ENCODE measurements around the gene POLG.

POLG gene

GRCh38 chr15:89334510-89335297 lies at the start of gene POLG:
Gene POLG (minus strand): TSS chr15:89334824. CDS start chr15:89333754, 1,070 bp downstream.
- DNase-seq: peak; percentile 96 to 98 (median 97)

GRCh38 chr15:89384176-89384604 lies 49.6 kb upstream of the POLG start:
- no peak for DNase-seq

GRCh38 chr15:89383365-89384175 lies 48.9 kb upstream of the POLG start:
- no peak for DNase-seq

- no peak for DNase-seq
Measured at GRCh38 chr15:89381888-89382686, 47.5 kb upstream of the POLG start.

- no peak for DNase-seq
Measured at GRCh38 chr15:89381331-89381730, 46.7 kb upstream of the POLG start.

DNA sequence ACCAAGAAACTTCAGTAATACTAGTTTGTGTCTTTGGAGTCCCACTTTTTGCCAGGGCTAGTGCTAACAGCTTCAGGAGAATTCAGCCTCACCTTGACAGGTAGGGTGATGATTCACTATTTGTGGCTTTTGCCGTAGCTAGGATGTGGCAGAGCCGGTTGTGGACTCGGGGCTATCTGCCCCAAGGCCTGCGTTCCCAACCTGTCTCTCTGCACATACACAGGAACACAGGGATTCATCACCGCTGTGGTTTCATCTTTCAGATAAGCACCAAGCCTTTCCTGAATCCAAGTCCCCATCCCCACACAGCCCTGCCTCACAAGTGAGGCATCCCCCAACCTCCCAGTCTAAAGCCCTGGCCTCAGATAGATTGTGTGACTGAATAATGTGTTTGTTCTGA lies 45.2 kb upstream of the POLG start:
- no peak for DNase-seq

DNA sequence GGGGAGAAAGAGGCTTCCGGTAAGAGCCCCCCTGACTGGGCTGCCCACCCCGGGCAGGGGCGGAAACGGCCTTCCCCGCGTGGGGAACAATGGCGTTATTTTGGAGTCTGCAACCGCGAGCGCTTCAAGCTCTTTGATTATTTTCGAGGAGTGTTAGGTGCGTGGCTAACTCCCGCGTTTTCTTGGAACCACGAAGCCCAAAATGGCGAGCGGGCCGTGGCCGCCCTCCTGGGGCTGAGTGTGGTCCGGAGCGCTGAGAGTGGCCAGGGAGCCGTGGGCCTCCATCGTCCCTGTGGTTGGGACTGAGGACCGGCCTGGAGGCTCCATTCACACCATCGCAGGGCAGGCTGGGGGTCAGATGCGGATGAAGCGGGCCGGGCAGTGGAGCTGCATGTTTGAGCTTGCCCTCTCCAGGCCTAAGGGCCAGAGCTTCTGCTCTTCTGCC lies 44.6 kb upstream of the POLG start:
- DNase-seq: no peak

- DNase-seq: no peak
Measured at GRCh38 chr15:89378296-89379151, 43.9 kb upstream of the POLG start.

DNA sequence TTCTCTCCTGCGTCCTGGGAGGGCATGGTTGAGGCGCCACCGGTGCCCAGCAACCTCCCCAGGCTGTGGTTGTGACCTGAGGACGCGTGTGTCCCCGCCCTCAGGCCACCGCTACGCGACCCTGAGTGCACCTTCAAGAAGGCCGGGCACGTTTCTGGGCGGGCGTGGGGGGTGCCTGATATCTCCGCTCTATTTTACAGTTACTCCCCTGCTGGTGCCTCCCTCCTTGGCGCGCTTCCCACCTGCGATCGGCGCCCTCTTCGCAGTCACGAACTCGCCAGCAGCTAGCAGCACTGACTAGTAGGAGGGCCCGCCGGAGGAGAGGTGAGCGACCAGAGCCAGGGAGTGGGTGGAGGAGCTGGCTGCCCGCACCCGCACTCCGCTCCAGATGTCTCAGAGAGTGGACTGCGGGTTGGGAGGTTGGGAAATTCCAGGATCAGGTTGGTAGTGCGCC lies 43.2 kb upstream of the POLG start:
- no peak for DNase-seq

- DNase-seq: no peak
Measured at GRCh38 chr15:89377024-89377841, 42.6 kb upstream of the POLG start.

- no peak for DNase-seq
Measured at GRCh38 chr15:89376388-89376787, 41.8 kb upstream of the POLG start.

- no peak for DNase-seq
Measured at GRCh38 chr15:89375093-89376005, 40.7 kb upstream of the POLG start.

GRCh38 chr15:89374086-89374981 lies 39.7 kb upstream of the POLG start:
- no peak for DNase-seq

DNA sequence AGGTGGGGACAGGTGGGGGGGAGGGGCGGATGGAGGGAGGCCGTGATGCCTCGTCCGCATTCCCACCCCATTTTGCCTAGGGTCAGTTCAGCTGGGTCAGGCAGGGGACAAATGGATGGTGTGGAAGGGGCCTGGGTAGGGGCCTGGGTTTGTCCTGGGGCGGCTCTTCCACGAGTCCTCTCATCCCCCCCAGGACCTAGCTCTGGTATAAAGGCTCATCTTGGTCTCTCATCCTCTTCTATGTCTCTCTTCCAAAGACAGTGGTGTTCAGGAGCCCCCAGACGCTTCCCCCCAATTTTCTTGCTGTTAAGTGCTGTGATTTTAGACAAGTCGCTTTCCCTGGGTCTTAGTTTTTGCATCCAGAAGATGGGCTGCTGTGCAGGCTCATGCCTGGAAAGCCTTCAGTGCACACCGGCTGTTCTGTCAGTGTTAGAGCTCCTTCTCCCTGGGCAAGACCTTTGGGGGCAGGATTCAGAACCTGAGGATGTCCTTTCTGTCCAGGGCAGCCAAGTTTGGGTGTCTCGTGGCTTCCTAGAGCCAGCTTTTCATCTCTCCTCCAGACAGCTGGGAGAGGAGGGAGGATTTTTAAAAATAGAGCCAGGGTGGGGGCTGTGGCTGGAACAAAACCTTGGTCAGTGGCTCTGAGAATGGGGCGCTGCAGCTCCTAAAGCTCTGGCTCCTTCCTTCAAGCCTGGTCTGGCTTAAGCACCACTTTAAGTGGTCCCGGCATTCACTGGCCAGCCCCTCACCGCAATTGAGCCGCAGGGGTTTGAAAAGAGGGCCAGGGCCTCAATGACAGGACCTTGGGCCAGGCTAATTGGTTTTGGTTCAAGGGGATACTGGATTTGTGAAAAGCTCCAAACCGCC lies 37.7 kb upstream of the POLG start:
- DNase-seq: no peak

DNA sequence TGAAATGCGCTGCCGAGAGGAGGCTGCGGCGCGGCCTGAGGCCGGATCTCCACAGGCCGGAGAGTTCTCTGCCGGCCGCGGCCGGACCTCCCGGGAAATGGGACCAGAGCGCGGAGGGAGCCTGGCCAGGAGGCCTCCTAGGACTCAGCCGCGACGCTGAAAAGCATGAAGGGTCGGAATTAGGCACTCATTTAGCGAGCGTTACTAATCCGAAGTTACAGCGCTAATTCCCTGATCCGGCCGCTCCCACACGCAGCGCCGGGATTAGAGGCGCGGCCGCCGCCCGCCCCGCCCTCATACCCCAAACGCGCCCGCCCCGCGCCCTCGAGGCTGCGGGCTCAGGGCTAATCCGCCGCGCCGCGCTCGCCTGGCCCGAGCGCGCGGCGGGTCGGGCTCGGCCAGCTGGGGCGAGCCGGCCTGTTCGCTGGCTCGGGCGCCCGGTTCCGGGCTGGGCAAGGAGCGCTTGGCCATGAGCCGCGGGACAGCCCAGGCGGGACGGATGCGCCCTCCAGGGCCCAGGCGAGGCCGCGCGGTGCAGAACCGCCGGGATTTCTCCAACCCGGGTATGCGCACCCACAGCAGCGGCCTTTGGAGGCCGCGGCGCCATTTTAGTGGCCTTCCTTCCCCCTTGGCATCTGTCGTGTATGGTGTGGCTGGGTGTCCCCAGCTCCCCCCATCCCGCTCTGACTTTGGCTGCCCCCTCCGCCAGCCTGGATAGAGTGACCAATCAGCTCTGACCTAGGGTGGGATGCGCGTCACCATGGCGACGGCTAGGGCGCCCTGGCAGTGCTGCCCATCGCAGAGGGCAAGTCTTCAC lies 36.8 kb upstream of the POLG start:
- DNase-seq: no peak

DNA sequence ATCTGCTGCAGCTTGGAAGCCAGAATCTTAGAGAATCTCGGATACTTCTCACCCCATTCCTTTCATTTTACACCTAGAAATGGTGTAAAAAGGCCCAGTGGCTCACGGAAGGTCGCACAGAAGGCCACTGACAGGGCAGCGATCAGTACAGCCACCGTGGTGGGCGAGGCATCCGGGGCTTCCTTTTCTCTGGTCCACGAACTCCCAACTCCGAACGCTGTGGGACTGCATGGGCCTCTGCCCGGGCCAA lies 36.3 kb upstream of the POLG start:
- no peak for DNase-seq

Measured in activated CD4-positive, CD25-positive, alpha-beta regulatory T cell (primary cell).